Mononuclear cell (primary cell): ENCODE results near the gene NELL1. TPM values are rescaled to one million over a fixed set of nuclear protein-coding genes. Genes with fewer than 3 reads are reported as not detected.

Source experiments
- H3K27me3 ChIP-seq: 2 replicates; pipeline ENCODE4 v1.6.0; 2011; ENCODE audit warnings: low read length, control low read depth; ENCODE audit not compliant: insufficient read depth
- H3K4me1 ChIP-seq: 2 replicates; pipeline ENCODE4 v1.5.1; 2011; ENCODE audit warnings: mild to moderate bottlenecking, low read length, control low read depth; ENCODE audit not compliant: insufficient read depth
- H3K4me3 ChIP-seq: 2 replicates; pipeline ENCODE4 v1.5.1; 2011; ENCODE audit warnings: mild to moderate bottlenecking, low read length, moderate library complexity
- H3K9me3 ChIP-seq: 2 replicates; pipeline ENCODE4 v1.5.1; 2011; ENCODE audit warnings: low read depth, mild to moderate bottlenecking, control low read depth, low read length
- total RNA-seq: library from RNA; depleted of rRNA; stranded (reverse); fragments of >200 nt; gene quantifications from one replicate; pipeline ENCODE4 v1.2.3, GENCODE V29; 2012

Gene NELL1
- total RNA-seq, 1 donor: not detected

GRCh38 chr11:21529187-21529586 lies 859.8 kb downstream of the NELL1 start:
- Histone ChIP-seq H3K4me3 (no peak overlapping the region), H3K4me1 (no peaks in the 10 kb centered on the region), H3K27me3 (no peaks in the 10 kb centered on the region), H3K9me3 (no peaks in the 10 kb centered on the region)

- no peaks in the 10 kb centered on the region for H3K27me3 ChIP-seq
- H3K4me1 ChIP-seq: no peaks in the 10 kb centered on the region
- no peak overlapping the region for H3K4me3 ChIP-seq
- H3K9me3 ChIP-seq: no peaks in the 10 kb centered on the region
Observed at GRCh38 chr11:21534288-21534687, 864.9 kb downstream of the NELL1 start.

GRCh38 chr11:21537980-21538379 lies 868.6 kb downstream of the NELL1 start:
- Histone ChIP-seq H3K27me3 (no peaks in the 10 kb centered on the region), H3K4me1 (no peaks in the 10 kb centered on the region), H3K4me3 (no peak overlapping the region), H3K9me3 (no peaks in the 10 kb centered on the region)

- Histone ChIP-seq H3K4me3 (no peak overlapping the region), H3K4me1 (no peaks in the 10 kb centered on the region), H3K9me3 (no peaks in the 10 kb centered on the region), H3K27me3 (no peaks in the 10 kb centered on the region)
Observed at GRCh38 chr11:21541187-21541751, 871.9 kb downstream of the NELL1 start.

- Histone ChIP-seq H3K9me3 (no peaks in the 10 kb centered on the region), H3K4me3 (no peak overlapping the region), H3K27me3 (no peaks in the 10 kb centered on the region), H3K4me1 (no peaks in the 10 kb centered on the region)
Observed at GRCh38 chr11:21543901-21544300, 874.5 kb downstream of the NELL1 start.

GRCh38 chr11:21545699-21546098 lies 876.3 kb downstream of the NELL1 start:
- H3K4me3 ChIP-seq: no peak overlapping the region
- no peaks in the 10 kb centered on the region for H3K27me3 ChIP-seq
- no peaks in the 10 kb centered on the region for H3K9me3 ChIP-seq
- no peaks in the 10 kb centered on the region for H3K4me1 ChIP-seq

GRCh38 chr11:21546703-21547102 lies 877.3 kb downstream of the NELL1 start:
- Histone ChIP-seq H3K9me3 (no peaks in the 10 kb centered on the region), H3K27me3 (no peaks in the 10 kb centered on the region), H3K4me3 (no peak overlapping the region), H3K4me1 (no peaks in the 10 kb centered on the region)

GRCh38 chr11:21552911-21553310 lies 883.5 kb downstream of the NELL1 start:
- Histone ChIP-seq H3K4me3 (no peak overlapping the region), H3K27me3 (no peaks in the 10 kb centered on the region), H3K9me3 (no peaks in the 10 kb centered on the region), H3K4me1 (no peaks in the 10 kb centered on the region)

- no peaks in the 10 kb centered on the region for H3K9me3 ChIP-seq
- H3K4me1 ChIP-seq: no peaks in the 10 kb centered on the region
- H3K27me3 ChIP-seq: no peaks in the 10 kb centered on the region
- no peak overlapping the region for H3K4me3 ChIP-seq
Observed at GRCh38 chr11:21553795-21554194, 884.4 kb downstream of the NELL1 start.

GRCh38 chr11:21554284-21554683 lies 884.9 kb downstream of the NELL1 start:
- H3K4me3 ChIP-seq: no peak overlapping the region
- no peaks in the 10 kb centered on the region for H3K27me3 ChIP-seq
- H3K4me1 ChIP-seq: no peaks in the 10 kb centered on the region
- no peaks in the 10 kb centered on the region for H3K9me3 ChIP-seq

GRCh38 chr11:21556926-21557325 lies 887.5 kb downstream of the NELL1 start:
- H3K4me1 ChIP-seq: no peaks in the 10 kb centered on the region
- H3K27me3 ChIP-seq: no peaks in the 10 kb centered on the region
- H3K9me3 ChIP-seq: no peaks in the 10 kb centered on the region
- H3K4me3 ChIP-seq: no peak overlapping the region

- no peaks in the 10 kb centered on the region for H3K4me1 ChIP-seq
- no peak overlapping the region for H3K4me3 ChIP-seq
- H3K27me3 ChIP-seq: no peaks in the 10 kb centered on the region
- H3K9me3 ChIP-seq: no peaks in the 10 kb centered on the region
Observed at GRCh38 chr11:21560466-21560975, 891.1 kb downstream of the NELL1 start.

GRCh38 chr11:21561581-21561980 lies 892.2 kb downstream of the NELL1 start:
- Histone ChIP-seq H3K4me3 (no peak overlapping the region), H3K27me3 (no peaks in the 10 kb centered on the region), H3K9me3 (no peaks in the 10 kb centered on the region), H3K4me1 (no peaks in the 10 kb centered on the region)

- no peak overlapping the region for H3K4me3 ChIP-seq
- no peaks in the 10 kb centered on the region for H3K9me3 ChIP-seq
- H3K27me3 ChIP-seq: no peaks in the 10 kb centered on the region
- no peaks in the 10 kb centered on the region for H3K4me1 ChIP-seq
Observed at GRCh38 chr11:21564095-21564494, 894.7 kb downstream of the NELL1 start.

GRCh38 chr11:21564833-21565682 lies 895.7 kb downstream of the NELL1 start:
- Histone ChIP-seq H3K27me3 (no peaks in the 10 kb centered on the region), H3K4me3 (no peak overlapping the region), H3K9me3 (no peaks in the 10 kb centered on the region), H3K4me1 (no peaks in the 10 kb centered on the region)
